ENCODE data around the gene MED31. TPM values are rescaled to one million over a fixed set of nuclear protein-coding genes. Genes with fewer than 3 reads are reported as not detected.

The MED31 gene
- polyA plus RNA-seq, 1 donor from 2014 or later = 27.3 TPM

GRCh38 chr17:6676802-6677157 lies 25.4 kb upstream of the MED31 start:
- H3K4me3 ChIP-seq (ENCODE audit: low read length) = no peak overlapping the region
- no peaks in the 10 kb centered on the region for H3K9me3 ChIP-seq (ENCODE audit: low read length)
- H2AFZ ChIP-seq (ENCODE audit: low read depth, low read length) = no peak overlapping the region
- no peak overlapping the region for H3K4me2 ChIP-seq (ENCODE audit: low read length)
- H3K27ac ChIP-seq (ENCODE audit: low read length) = no peak overlapping the region
- H3K9me2 ChIP-seq (ENCODE audit: insufficient read depth, low read length) = no peaks in the 10 kb centered on the region
- H4K20me1 ChIP-seq (ENCODE audit: insufficient read depth) = no peaks in the 10 kb centered on the region
- H3K27me3 ChIP-seq (ENCODE audit: insufficient read depth, low read depth, low read length) = no peaks in the 10 kb centered on the region
- no peak overlapping the region for H3K9ac ChIP-seq (ENCODE audit: low read length)
- H3K36me3 ChIP-seq (ENCODE audit: insufficient read depth, low read length) = no peaks in the 10 kb centered on the region
- TF ChIP-seq EP300 (conservative IDR thresholded peaks at IDR 0.05; ENCODE audit: poor library complexity, severe bottlenecking) = no peak
- TF ChIP-seq, protein P1, sequence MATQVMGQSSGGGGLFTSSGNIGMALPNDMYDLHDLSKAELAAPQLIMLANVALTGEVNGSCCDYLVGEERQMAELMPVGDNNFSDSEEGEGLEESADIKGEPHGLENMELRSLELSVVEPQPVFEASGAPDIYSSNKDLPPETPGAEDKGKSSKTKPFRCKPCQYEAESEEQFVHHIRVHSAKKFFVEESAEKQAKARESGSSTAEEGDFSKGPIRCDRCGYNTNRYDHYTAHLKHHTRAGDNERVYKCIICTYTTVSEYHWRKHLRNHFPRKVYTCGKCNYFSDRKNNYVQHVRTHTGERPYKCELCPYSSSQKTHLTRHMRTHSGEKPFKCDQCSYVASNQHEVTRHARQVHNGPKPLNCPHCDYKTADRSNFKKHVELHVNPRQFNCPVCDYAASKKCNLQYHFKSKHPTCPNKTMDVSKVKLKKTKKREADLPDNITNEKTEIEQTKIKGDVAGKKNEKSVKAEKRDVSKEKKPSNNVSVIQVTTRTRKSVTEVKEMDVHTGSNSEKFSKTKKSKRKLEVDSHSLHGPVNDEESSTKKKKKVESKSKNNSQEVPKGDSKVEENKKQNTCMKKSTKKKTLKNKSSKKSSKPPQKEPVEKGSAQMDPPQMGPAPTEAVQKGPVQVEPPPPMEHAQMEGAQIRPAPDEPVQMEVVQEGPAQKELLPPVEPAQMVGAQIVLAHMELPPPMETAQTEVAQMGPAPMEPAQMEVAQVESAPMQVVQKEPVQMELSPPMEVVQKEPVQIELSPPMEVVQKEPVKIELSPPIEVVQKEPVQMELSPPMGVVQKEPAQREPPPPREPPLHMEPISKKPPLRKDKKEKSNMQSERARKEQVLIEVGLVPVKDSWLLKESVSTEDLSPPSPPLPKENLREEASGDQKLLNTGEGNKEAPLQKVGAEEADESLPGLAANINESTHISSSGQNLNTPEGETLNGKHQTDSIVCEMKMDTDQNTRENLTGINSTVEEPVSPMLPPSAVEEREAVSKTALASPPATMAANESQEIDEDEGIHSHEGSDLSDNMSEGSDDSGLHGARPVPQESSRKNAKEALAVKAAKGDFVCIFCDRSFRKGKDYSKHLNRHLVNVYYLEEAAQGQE (IDR thresholded peaks at IDR 0.05; ENCODE audit: borderline replicate concordance) = no peak
- TF ChIP-seq SMC3 (conservative IDR thresholded peaks at IDR 0.05; ENCODE audit: poor library complexity) = no peak
- TF ChIP-seq EZH2 (IDR thresholded peaks at IDR 0.05; ENCODE audit: borderline replicate concordance, insufficient read depth, low read length, poor library complexity, severe bottlenecking) = no peak
- TF ChIP-seq MXI1 (conservative IDR thresholded peaks at IDR 0.05; ENCODE audit: poor library complexity, severe bottlenecking) = no peak
- no peak for TF ChIP-seq TAF1 (IDR thresholded peaks at IDR 0.05; ENCODE audit: low read depth)
- H3K79me2 ChIP-seq (replicated peaks; ENCODE audit: insufficient read depth, low read length) = no peaks in the 10 kb centered on the region
- no peaks in the 10 kb centered on the region for H3F3A ChIP-seq (ENCODE audit: insufficient read depth, low read length, poor library complexity, severe bottlenecking)

DNA sequence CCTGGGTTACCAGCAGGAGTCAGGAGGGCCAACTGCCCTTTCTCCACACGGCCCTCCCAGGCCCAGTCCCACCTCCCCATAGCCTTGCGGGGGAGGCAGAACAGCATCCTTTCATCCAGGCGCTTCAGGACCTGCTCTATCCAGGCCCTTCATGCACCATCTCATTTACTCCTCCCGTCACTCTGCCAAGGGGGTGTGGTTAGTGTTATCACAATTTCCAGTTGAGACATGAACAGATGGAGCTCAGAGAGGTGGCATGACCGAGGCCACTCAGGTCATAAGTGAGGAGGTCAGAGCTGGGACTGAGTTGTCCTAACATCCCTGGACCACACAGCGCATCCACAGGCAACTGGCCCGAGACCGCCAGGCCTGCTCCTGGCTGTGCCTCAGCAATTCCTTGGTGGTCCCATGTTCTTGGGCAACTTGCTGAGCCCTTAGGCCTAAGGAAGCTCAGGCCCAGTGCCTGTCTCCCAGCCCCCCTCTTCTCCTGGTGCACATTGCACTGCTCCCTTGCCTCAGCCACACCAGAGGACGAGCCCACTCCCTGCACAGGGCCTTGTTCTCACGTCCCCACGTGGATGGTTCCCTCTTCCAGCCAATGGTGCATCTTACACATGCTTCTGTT lies 23.9 kb upstream of the MED31 start:
- H3K9ac ChIP-seq (ENCODE audit: low read length) = no peak overlapping the region
- H3K36me3 ChIP-seq (ENCODE audit: insufficient read depth, low read length) = no peaks in the 10 kb centered on the region
- no peak overlapping the region for H3K4me2 ChIP-seq (ENCODE audit: low read length)
- no peak overlapping the region for H3K4me3 ChIP-seq (ENCODE audit: low read length)
- H3K9me3 ChIP-seq (ENCODE audit: low read length) = no peaks in the 10 kb centered on the region
- TF ChIP-seq POLR2AphosphoS5 (IDR thresholded peaks at IDR 0.05) (no peak), EZH2 (IDR thresholded peaks at IDR 0.05; ENCODE audit: borderline replicate concordance, insufficient read depth, low read length, poor library complexity, severe bottlenecking) (no peak), TAF1 (IDR thresholded peaks at IDR 0.05; ENCODE audit: low read depth) (no peak), RAD21 (conservative IDR thresholded peaks at IDR 0.05) (no peak), EP300 (conservative IDR thresholded peaks at IDR 0.05; ENCODE audit: poor library complexity, severe bottlenecking) (no peak), SMC3 (conservative IDR thresholded peaks at IDR 0.05; ENCODE audit: poor library complexity) (no peak), MXI1 (conservative IDR thresholded peaks at IDR 0.05; ENCODE audit: poor library complexity, severe bottlenecking) (no peak)
- TF ChIP-seq, protein P1 (IDR thresholded peaks at IDR 0.05; ENCODE audit: borderline replicate concordance) = no peak
- TF ChIP-seq, protein P2, sequence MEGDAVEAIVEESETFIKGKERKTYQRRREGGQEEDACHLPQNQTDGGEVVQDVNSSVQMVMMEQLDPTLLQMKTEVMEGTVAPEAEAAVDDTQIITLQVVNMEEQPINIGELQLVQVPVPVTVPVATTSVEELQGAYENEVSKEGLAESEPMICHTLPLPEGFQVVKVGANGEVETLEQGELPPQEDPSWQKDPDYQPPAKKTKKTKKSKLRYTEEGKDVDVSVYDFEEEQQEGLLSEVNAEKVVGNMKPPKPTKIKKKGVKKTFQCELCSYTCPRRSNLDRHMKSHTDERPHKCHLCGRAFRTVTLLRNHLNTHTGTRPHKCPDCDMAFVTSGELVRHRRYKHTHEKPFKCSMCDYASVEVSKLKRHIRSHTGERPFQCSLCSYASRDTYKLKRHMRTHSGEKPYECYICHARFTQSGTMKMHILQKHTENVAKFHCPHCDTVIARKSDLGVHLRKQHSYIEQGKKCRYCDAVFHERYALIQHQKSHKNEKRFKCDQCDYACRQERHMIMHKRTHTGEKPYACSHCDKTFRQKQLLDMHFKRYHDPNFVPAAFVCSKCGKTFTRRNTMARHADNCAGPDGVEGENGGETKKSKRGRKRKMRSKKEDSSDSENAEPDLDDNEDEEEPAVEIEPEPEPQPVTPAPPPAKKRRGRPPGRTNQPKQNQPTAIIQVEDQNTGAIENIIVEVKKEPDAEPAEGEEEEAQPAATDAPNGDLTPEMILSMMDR (IDR thresholded peaks at IDR 0.05; ENCODE audit: poor library complexity, severe bottlenecking) = no peak
- no peaks in the 10 kb centered on the region for H3K9me2 ChIP-seq (ENCODE audit: insufficient read depth, low read length)
- H4K20me1 ChIP-seq (ENCODE audit: insufficient read depth) = no peaks in the 10 kb centered on the region
- H3K27me3 ChIP-seq (ENCODE audit: insufficient read depth, low read depth, low read length) = no peaks in the 10 kb centered on the region
- H3K79me2 ChIP-seq (replicated peaks; ENCODE audit: insufficient read depth, low read length) = no peaks in the 10 kb centered on the region
- H3K27ac ChIP-seq (ENCODE audit: low read length) = no peak overlapping the region
- H3F3A ChIP-seq (ENCODE audit: insufficient read depth, low read length, poor library complexity, severe bottlenecking) = no peaks in the 10 kb centered on the region
- H2AFZ ChIP-seq (ENCODE audit: low read depth, low read length) = no peak overlapping the region

Data from neural cell (in vitro differentiated cells).